Liver (tissue), 9 donors: Measurements from ENCODE around the gene TXLNA. TPM values are rescaled to one million over a fixed set of nuclear protein-coding genes. Genes with fewer than 3 reads are reported as not detected.

Source experiments
- DNase-seq: peaks from one replicate; pipeline ENCODE4 v3.0.0-alpha.2; 2017; ENCODE audit warnings: low spot score
- H3K27ac ChIP-seq, 2 donors: one replicate each; pipeline ENCODE4 v1.7.0; 2013; ENCODE audit warnings: inconsistent platforms in 2 of 2, low read length in 2 of 2, control low read depth in 1 of 2, low read depth in 1 of 2, mild to moderate bottlenecking in 1 of 2
- H3K27me3 ChIP-seq, 4 donors: one replicate each; pipeline versions ENCODE4 v1.6.1 to v1.7.0; 2013; ENCODE audit warnings: low read length in 3 of 4, inconsistent platforms in 1 of 4, mild to moderate bottlenecking in 1 of 4, moderate library complexity in 1 of 4; ENCODE audit not compliant: control insufficient read depth in 4 of 4, insufficient read depth in 4 of 4
- H3K36me3 ChIP-seq, 4 donors: one replicate each; pipeline versions ENCODE4 v1.6.1 to v1.7.0; 2013; ENCODE audit warnings: low read length in 3 of 4, mild to moderate bottlenecking in 3 of 4, low read depth in 1 of 4, moderate library complexity in 1 of 4; ENCODE audit not compliant: control insufficient read depth in 4 of 4, insufficient read depth in 3 of 4
- H3K4me1 ChIP-seq, 4 donors: one replicate each; pipeline versions ENCODE4 v1.6.1 to v1.7.0; 2013; ENCODE audit warnings: low read length in 3 of 4, mild to moderate bottlenecking in 3 of 4, moderate library complexity in 1 of 4; ENCODE audit not compliant: control insufficient read depth in 4 of 4, insufficient read depth in 4 of 4
- H3K4me3 ChIP-seq, 3 donors: one replicate each; pipeline versions ENCODE4 v1.6.1 to v1.7.0; 2013; ENCODE audit warnings: low read length in 3 of 3, control low read depth in 1 of 3, low read depth in 1 of 3, mild to moderate bottlenecking in 1 of 3
- H3K9ac ChIP-seq, 2 donors: one replicate each; pipeline ENCODE4 v1.7.0; 2013; ENCODE audit warnings: low read length in 2 of 2, mild to moderate bottlenecking in 2 of 2, moderate library complexity in 2 of 2, control low read depth in 1 of 2, low read depth in 1 of 2
- H3K9me3 ChIP-seq, 4 donors: one replicate each; pipeline versions ENCODE4 v1.6.1 to v1.7.0; 2013; ENCODE audit warnings: low read length in 3 of 4; ENCODE audit not compliant: control insufficient read depth in 4 of 4
- ATF3 ChIP-seq: IDR thresholded peaks from 2 replicates; pipeline ENCODE4 v1.6.1; 2016; ENCODE audit warnings: antibody characterized with exemption
- CTCF ChIP-seq: fragments of 150-350 bp; IDR thresholded peaks from 2 replicates; pipeline ENCODE4 v1.5.1; 2017; ENCODE audit warnings: improper control_type of control experiment, low read depth, low read length; ENCODE audit not compliant: missing input control
- EGR1 ChIP-seq, 2 donors: IDR thresholded peaks; 2 replicates each; pipeline ENCODE4 v1.6.1; 2016 to 2018; ENCODE audit warnings: antibody characterized with exemption in 2 of 2, low read depth in 2 of 2
- FOXA1 ChIP-seq: IDR thresholded peaks from 2 replicates; pipeline ENCODE4 v1.6.1; 2016; ENCODE audit warnings: antibody characterized with exemption
- FOXA2 ChIP-seq: IDR thresholded peaks from 2 replicates; pipeline ENCODE4 v1.6.1; 2016; ENCODE audit warnings: antibody characterized with exemption
- GABPA ChIP-seq, 2 donors: IDR thresholded peaks in 1 of 2; conservative IDR thresholded peaks in 1 of 2; 2 replicates each; pipeline ENCODE4 v1.6.1; 2016; ENCODE audit warnings: antibody characterized with exemption in 2 of 2, mild to moderate bottlenecking in 1 of 2, moderate library complexity in 1 of 2
- HNF4G ChIP-seq: IDR thresholded peaks from 2 replicates; pipeline ENCODE4 v1.6.1; 2016; ENCODE audit warnings: antibody characterized with exemption
- MAX ChIP-seq: IDR thresholded peaks from 2 replicates; pipeline ENCODE4 v1.6.1; 2016; ENCODE audit warnings: antibody characterized with exemption
- NR2F2 ChIP-seq: IDR thresholded peaks from 2 replicates; pipeline ENCODE4 v1.6.1; 2016; ENCODE audit warnings: antibody characterized with exemption
- RAD21 ChIP-seq, 2 donors: IDR thresholded peaks; 2 replicates each; pipeline ENCODE4 v1.6.1; 2016; ENCODE audit warnings: antibody characterized with exemption in 2 of 2, mild to moderate bottlenecking in 2 of 2
- RXRA ChIP-seq, 2 donors: IDR thresholded peaks; 2 replicates each; pipeline ENCODE4 v1.6.1; 2017 to 2018; ENCODE audit warnings: antibody characterized with exemption in 2 of 2, mild to moderate bottlenecking in 1 of 2
- SP1 ChIP-seq: IDR thresholded peaks from 2 replicates; pipeline ENCODE4 v1.6.1; 2018; ENCODE audit warnings: antibody characterized with exemption, mild to moderate bottlenecking
- TAF1 ChIP-seq: conservative IDR thresholded peaks from 2 replicates; pipeline ENCODE4 v1.6.1; 2016; ENCODE audit warnings: antibody characterized with exemption, mild to moderate bottlenecking
- YY1 ChIP-seq: IDR thresholded peaks from 2 replicates; pipeline ENCODE4 v1.6.1; 2016; ENCODE audit warnings: antibody characterized with exemption, mild to moderate bottlenecking
- ZBTB33 ChIP-seq: IDR thresholded peaks from 2 replicates; pipeline ENCODE4 v1.6.1; 2016; ENCODE audit warnings: antibody characterized with exemption
- WGBS: extraction: QIAGEN DNeasy Blood & Tissue Kit; methylation state at CpG from one replicate; pipeline ENCODE4 v1.1.7; 2013; 5-methylcytosine and 5-hydroxymethylcytosine counted together
- polyA plus RNA-seq, 2 donors: library from polyadenylated mRNA; stranded (reverse) in 1 of 2; unstranded in 1 of 2; fragments of 200-250 nt in 1 of 2; fragments of >200 nt in 1 of 2; fragmentation: Nextera tagmentation in 1 of 2; extraction: Ambion mirVana in 1 of 2; gene quantifications; one replicate each; pipeline versions ENCODE4 v1.2.1 to v1.2.3, GENCODE V29; 2013 to 2015
- total RNA-seq, 2 donors: library from RNA; depleted of rRNA; stranded (reverse); fragments of >200 nt; gene quantifications; one replicate each; pipeline ENCODE4 v1.2.3, GENCODE V29; 2014
- TF ChIP-seq, protein P1 (sequence below): IDR thresholded peaks from 2 replicates; pipeline ENCODE4 v1.6.1; 2016; ENCODE audit warnings: antibody characterized with exemption, mild to moderate bottlenecking
- donor health status: healthy.
- donor health status: healthy.
- donor health status: healthy.
- donor health status: healthy.
- donor health status: healthy.

TXLNA gene
- total and polyA plus RNA-seq, 4 donors = 17.9 to 46.7 (median 28.9) TPM

DNA sequence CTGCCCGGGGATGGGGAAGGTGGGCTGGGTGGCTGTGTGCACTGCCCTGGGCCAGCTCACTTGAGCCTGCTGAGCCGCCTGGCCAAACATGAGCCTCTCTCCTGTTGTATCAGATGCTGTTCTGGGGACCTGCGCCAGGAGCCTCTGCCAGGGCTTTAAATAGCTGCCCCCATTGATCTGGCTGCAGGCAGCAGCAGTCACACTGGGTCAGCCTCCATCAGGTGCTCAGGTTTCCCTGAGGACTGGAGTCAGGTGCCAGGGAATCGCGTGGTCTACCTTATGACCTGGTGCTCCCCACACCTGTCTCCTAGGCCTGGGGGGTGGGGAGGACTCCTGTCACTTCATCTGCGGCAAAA lies 20.2 kb downstream of the TXLNA start (continued):
- TF ChIP-seq NR2F2 = no peak
- TF ChIP-seq GABPA (IDR thresholded peaks at IDR 0.05 in 1 of 2, conservative IDR thresholded peaks at IDR 0.05 in 1 of 2) = no peak
- peak; percentile 41 for TF ChIP-seq YY1
- TF ChIP-seq RXRA (IDR thresholded peaks at IDR 0.05) = peak in 1 of 2 donors; percentile 58
- TF ChIP-seq RAD21 (IDR thresholded peaks at IDR 0.05) = peak in 1 of 2 donors; percentile 10
- TF ChIP-seq FOXA1 = no peak
- no peak for TF ChIP-seq SP1
- no peak for TF ChIP-seq ATF3
- TF ChIP-seq ZBTB33 = no peak

DNA sequence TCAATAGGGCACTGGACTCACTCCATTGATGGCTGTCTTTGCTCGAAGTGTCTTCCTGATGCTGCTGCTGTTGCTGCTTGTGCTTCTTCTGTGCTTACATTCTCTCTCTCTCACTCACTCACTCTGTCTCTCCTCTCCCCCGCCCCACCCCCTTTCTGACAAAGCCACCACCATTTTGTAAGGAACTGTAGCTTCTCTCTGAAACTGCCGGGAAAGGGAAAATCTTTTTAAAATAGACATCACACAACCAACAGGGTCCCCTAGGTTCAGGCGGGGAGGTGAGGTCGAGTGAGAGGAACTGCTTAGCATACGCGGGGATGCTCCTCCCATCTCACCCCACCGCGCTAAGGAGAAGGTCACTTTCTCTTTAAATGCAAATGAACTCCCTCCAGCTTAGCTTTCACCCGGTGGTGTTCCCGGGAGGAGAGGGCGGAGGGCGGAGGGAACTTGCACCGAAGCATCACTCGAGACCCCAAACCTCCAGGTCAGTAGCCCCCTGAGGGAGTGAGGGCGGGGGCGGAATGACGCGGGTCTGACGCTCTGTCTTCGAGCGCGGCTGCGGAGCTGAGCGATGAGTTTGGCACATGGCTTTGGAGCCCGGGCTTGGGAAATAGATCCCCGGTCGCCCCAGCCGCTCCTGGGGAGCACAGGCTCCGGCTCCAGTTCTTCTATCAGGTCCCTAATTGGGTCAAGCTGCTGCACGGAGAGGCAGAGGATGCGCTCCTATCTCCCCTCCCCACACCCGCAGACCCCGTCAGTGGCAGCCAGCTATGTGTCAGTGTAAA lies 20.9 kb downstream of the TXLNA start, which contains the start of gene CCDC28B:
Gene CCDC28B, plus strand, starts transcription at position 370 of the 785 bp plus-strand sequence. CDS start 1,341 bp downstream, outside the sequence.
- H3K9ac ChIP-seq = peak within 1 kb of the TSS in 1 of 2 donors; percentile 5
- peak within 1 kb of the TSS; percentile 35 to 48 (median 41) for H3K4me3 ChIP-seq
- H3K27ac ChIP-seq = peak within 1 kb of the TSS; percentile 39 to 57
- peaks cover 3 to 21% (median 15%) of the 10 kb centered on the region in 4 donors for H3K36me3 ChIP-seq
- WGBS = 2% methylated on average over 34 of the region's 34 CpGs
- DNase-seq = peak; percentile 58
- peaks cover 3 to 40% (median 26%) of the 10 kb centered on the region in 4 donors for H3K4me1 ChIP-seq
- H3K27me3 ChIP-seq = no peaks in the 10 kb centered on the region
- no peaks in the 10 kb centered on the region for H3K9me3 ChIP-seq
- TF ChIP-seq MAX (peak; percentile 44), TAF1 (no peak), CTCF (no peak), YY1 (no peak), RAD21 (IDR thresholded peaks at IDR 0.05) (no peak)

DNA sequence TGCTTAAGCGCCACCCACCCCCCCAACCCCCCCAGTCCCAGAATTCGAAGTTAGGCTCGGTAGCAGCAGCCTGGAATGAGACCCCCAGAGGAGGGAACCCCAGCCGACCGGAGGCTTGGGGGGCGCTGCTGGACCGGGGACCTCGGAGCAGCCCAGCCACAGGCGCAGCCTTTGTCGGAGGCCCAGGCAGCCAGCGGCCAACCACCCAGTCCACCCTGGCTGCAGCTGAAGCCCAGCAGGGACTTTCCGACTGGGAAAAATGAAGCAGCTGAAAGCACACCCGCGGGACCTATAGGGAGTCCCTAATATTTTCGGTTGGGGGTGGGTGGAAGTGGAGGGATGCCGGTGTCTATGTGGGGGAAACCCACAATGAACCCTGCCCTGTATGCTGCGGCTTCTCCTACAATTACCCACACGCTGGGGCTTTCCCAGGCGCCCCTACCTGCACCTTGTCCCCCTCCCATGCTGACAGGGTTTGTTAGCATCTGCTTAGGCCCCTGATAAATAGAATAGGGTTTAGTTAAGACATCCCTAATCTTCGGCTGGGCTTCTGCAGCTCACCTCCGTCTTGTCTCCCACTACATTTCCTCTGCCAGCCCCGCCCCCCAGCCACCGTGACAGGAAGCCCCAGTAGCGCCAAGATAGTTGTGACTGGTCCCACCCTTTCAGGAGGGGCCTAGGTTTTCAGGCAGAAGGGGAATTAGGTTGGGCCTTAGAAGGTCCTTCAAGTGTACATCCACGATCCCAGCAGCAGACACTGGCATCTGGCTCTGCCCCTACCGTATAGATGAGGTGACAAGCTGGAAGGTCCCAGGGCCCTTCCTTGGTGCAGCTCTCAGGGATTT lies 21.8 kb downstream of the TXLNA start:
- Histone ChIP-seq H3K36me3 (peaks cover 0 to 13% (median 9%) of the 10 kb centered on the region in 4 donors), H3K9me3 (no peaks in the 10 kb centered on the region), H3K4me3 (peak overlapping the region in 2 of 3 donors; percentile 41 to 48), H3K27ac (peak overlapping the region; percentile 6 to 57), H3K9ac (peak overlapping the region in 1 of 2 donors; percentile 3), H3K27me3 (no peaks in the 10 kb centered on the region), H3K4me1 (peaks cover 3 to 46% (median 32%) of the 10 kb centered on the region in 4 donors)
- peak; percentile 83 for DNase-seq
- 28% methylated on average over 26 of the region's 26 CpGs for WGBS
- TF ChIP-seq RAD21 (IDR thresholded peaks at IDR 0.05) (no peak), MAX (no peak), FOXA2 (no peak), EGR1 (IDR thresholded peaks at IDR 0.05; ENCODE audit: low read depth in 2 of 2) (no peak), CTCF (no peak), YY1 (no peak), HNF4G (no peak), SP1 (no peak), GABPA (IDR thresholded peaks at IDR 0.05 in 1 of 2, conservative IDR thresholded peaks at IDR 0.05 in 1 of 2) (no peak), RXRA (IDR thresholded peaks at IDR 0.05) (no peak)
- TF ChIP-seq, protein P1, sequence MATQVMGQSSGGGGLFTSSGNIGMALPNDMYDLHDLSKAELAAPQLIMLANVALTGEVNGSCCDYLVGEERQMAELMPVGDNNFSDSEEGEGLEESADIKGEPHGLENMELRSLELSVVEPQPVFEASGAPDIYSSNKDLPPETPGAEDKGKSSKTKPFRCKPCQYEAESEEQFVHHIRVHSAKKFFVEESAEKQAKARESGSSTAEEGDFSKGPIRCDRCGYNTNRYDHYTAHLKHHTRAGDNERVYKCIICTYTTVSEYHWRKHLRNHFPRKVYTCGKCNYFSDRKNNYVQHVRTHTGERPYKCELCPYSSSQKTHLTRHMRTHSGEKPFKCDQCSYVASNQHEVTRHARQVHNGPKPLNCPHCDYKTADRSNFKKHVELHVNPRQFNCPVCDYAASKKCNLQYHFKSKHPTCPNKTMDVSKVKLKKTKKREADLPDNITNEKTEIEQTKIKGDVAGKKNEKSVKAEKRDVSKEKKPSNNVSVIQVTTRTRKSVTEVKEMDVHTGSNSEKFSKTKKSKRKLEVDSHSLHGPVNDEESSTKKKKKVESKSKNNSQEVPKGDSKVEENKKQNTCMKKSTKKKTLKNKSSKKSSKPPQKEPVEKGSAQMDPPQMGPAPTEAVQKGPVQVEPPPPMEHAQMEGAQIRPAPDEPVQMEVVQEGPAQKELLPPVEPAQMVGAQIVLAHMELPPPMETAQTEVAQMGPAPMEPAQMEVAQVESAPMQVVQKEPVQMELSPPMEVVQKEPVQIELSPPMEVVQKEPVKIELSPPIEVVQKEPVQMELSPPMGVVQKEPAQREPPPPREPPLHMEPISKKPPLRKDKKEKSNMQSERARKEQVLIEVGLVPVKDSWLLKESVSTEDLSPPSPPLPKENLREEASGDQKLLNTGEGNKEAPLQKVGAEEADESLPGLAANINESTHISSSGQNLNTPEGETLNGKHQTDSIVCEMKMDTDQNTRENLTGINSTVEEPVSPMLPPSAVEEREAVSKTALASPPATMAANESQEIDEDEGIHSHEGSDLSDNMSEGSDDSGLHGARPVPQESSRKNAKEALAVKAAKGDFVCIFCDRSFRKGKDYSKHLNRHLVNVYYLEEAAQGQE = no peak
